Measurements from ENCODE around the gene ADCY7.
"Not testable (repeated sequence)": the region's sequence is repeated elsewhere in the genome, so short reads cannot be mapped to it uniquely, and the experiment has no call there.

The ADCY7 gene

GRCh38 chr16:50336884-50337283 is 70.5 kb downstream of the ADCY7 start:
- DNase-seq (ENCODE audit: low read depth in 2 of 2): no peak

- DNase-seq (ENCODE audit: low read depth in 2 of 2): no peak
Measured at GRCh38 chr16:50338371-50339231, 72.2 kb downstream of the ADCY7 start.

GRCh38 chr16:50340578-50340977 is 74.2 kb downstream of the ADCY7 start:
- DNase-seq (ENCODE audit: low read depth in 2 of 2): no peak

DNA sequence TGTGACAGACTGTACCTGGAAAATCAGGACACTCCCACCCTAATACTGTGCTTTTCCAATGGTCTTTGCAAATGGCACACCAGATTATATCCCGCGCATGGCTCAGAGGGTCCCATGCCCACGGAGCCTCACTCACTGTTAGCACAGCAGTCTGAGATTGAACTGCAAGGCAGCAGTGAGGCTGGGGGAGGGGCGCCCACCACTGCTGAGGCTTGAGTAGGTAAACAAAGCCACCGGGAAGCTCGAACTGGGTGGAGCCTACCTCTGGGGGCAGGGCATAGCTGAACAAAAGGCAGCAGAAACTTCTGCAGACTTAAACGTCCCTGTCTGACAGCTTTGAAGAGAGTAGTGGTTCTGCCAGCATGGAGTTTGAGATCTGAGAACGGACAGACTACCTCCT is 77.2 kb downstream of the ADCY7 start:
- not testable (repeated sequence) for DNase-seq (ENCODE audit: low read depth in 2 of 2)

GRCh38 chr16:50345210-50345609 is 78.9 kb downstream of the ADCY7 start:
- DNase-seq (ENCODE audit: low read depth in 2 of 2): not testable (repeated sequence)

- no peak for DNase-seq (ENCODE audit: low read depth in 2 of 2)
Measured at GRCh38 chr16:50351116-50351515, 84.8 kb downstream of the ADCY7 start.

DNA sequence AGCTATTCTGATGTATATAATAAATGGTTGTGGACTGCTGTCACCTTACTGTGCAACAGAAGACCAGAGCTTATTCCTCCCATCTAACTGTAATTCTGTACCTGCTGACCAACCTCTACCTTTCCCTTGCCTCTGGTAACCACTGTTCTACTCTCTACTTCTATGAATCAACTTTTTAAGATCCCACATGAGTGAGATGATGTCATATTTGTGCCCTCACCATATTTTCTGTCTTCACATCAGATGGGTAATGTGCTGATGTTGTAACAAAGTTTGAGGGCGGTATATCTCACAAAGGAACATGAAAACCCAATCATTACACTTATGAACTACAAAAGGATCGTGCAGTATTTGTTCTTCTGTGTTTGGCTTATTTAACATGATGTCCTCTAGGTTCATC is 85.6 kb downstream of the ADCY7 start:
- DNase-seq (ENCODE audit: low read depth in 2 of 2): no peak

- no peak for DNase-seq (ENCODE audit: low read depth in 2 of 2)
Measured at GRCh38 chr16:50354082-50354481, 87.7 kb downstream of the ADCY7 start.

GRCh38 chr16:50354629-50355456 is 88.5 kb downstream of the ADCY7 start:
- DNase-seq (ENCODE audit: low read depth in 2 of 2): no peak

- no peak for DNase-seq (ENCODE audit: low read depth in 2 of 2)
Measured at GRCh38 chr16:50359626-50360025, 93.3 kb downstream of the ADCY7 start.

DNA sequence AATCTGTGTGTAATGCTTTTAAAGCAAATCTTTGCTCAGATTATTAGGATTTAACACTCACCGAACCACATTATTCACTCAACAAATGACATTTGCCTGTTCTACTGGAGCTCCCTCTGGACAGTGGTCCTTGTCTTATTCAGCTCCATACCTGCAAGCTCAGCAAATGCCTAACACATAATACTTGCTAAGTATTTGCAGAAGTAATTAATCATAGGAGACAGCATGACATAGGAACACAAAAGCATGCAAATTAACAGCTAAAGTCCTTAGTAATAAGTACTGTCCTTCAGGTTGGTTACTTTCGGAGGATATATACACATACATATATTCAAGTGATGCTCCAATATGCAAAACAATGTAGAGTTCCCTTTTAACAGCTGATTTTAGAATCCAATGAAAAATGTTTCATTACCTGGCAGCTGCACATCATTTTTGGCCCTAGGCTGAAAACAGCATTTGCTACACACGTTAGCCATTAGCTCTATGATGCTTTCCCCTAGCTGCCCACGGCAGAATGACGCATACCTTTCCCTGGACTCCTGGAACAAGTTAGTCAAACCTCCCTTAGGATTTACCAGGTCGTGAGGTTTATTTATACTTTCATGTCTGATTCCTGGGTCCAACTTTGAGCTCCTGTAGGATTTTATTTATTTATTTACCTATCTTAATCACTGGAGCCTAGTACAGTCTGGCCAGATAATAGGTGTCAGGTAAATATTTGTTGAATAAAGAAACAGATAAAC is 93.9 kb downstream of the ADCY7 start:
- DNase-seq (ENCODE audit: low read depth in 2 of 2): no peak

GRCh38 chr16:50360779-50361178 is 94.4 kb downstream of the ADCY7 start:
- no peak for DNase-seq (ENCODE audit: low read depth in 2 of 2)

- no peak for DNase-seq (ENCODE audit: low read depth in 2 of 2)
Measured at GRCh38 chr16:50363656-50364055, 97.3 kb downstream of the ADCY7 start.

DNA sequence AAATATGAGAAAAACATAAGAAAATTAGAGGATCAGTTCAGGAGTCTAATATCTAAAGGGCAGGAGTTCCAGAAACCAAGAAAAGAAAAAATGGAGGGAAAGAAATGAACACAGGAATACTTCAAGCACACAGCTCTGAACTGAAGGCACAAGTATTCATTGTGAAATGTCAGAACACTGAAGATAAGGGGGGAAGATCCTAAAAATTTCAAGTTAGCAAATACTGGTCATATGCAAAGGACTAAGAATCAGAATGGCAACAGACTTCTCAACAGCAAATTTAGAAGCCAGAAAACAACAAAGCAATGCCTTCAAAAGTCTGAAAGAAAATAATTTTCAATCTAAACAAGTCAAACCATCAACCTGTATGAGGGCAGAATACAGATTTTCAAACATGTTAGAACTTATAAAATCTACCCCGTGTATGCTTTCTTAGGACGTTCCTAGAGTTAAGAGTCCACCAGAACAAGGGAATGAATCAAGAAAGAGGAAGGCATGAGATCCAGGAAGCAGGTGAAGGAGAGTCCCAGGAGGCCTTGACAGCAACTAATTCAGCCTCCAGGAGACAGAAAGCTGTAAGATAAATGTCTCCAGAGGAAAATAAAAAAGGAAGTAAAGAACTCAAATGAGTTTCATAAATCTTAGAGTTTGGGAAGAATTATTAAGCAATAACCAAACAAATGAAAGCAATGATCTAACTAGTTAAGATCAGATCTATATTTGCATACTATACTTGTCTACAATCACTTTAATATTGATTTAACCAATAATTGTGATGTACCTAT is 99.6 kb downstream of the ADCY7 start:
- no peak for DNase-seq (ENCODE audit: low read depth in 2 of 2)

Data from fibroblast of skin of left biceps (primary cell).